ENCODE measurements around the gene ARHGAP26. TPM values are rescaled to one million over a fixed set of nuclear protein-coding genes. Genes with fewer than 3 reads are reported as not detected.

ARHGAP26 gene
- total RNA-seq, 4 donors from 2014 or later, result 11.1 to 36.1 (median 21.8) TPM

DNA sequence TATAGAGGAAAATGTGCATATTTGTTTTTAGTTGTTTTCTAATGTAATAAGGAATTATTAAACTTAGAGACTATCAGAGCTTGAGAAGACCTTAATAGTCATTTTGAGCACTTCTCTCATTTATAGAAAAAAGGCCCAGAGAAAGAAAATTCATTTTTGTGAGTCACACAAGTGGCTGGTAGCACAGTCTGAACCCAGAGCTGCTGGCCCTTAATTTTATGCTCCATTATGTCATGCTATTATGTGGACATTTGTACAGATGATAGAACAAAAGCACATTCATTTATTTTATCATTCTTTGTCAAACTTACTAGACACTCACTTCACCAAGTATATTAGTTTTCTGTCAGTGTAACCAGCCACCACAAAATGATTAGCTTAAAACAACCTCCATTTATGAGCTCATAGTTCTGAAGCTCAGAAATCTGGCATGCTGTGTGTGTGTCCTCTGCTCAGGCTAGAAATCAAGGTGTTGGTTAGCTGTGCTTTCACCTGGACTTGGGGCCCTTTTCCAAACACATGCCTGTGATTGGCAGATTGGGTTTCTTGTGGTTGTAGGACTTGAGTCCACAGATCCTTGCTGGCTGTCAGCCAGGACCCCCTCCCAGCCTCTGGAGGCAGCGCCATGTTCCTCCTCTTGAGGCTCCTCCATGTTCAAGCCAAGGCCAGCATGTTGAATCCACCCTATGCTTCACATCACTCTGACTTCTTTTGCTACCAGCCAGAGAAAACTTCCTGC is 188.9 kb downstream of the ARHGAP26 start:
- Histone ChIP-seq H3K9me3 (no peaks in the 10 kb centered on the region), H3K4me3 (no peak overlapping the region), H3K27ac (no peak overlapping the region), H3K4me1 (no peaks in the 10 kb centered on the region), H3K36me3 (no peaks in the 10 kb centered on the region), H3K27me3 (no peaks in the 10 kb centered on the region)
- 100% methylated on average over 1 of the region's 1 CpG for WGBS
- TF ChIP-seq POLR2AphosphoS5 (IDR thresholded peaks at IDR 0.05) (no peak), POLR2A (IDR thresholded peaks at IDR 0.05) (no peak), EP300 (IDR thresholded peaks at IDR 0.05) (no peak)
- TF ChIP-seq, protein P1, sequence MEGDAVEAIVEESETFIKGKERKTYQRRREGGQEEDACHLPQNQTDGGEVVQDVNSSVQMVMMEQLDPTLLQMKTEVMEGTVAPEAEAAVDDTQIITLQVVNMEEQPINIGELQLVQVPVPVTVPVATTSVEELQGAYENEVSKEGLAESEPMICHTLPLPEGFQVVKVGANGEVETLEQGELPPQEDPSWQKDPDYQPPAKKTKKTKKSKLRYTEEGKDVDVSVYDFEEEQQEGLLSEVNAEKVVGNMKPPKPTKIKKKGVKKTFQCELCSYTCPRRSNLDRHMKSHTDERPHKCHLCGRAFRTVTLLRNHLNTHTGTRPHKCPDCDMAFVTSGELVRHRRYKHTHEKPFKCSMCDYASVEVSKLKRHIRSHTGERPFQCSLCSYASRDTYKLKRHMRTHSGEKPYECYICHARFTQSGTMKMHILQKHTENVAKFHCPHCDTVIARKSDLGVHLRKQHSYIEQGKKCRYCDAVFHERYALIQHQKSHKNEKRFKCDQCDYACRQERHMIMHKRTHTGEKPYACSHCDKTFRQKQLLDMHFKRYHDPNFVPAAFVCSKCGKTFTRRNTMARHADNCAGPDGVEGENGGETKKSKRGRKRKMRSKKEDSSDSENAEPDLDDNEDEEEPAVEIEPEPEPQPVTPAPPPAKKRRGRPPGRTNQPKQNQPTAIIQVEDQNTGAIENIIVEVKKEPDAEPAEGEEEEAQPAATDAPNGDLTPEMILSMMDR (IDR thresholded peaks at IDR 0.05), result no peak
- DNase-seq (ENCODE audit: low spot score in 2 of 2), result no peak

GRCh38 chr5:142959683-142960657 is 189.8 kb downstream of the ARHGAP26 start:
- no peak overlapping the region for H3K27ac ChIP-seq
- H3K36me3 ChIP-seq, result no peaks in the 10 kb centered on the region
- no peaks in the 10 kb centered on the region for H3K9me3 ChIP-seq
- no peak for DNase-seq (ENCODE audit: low spot score in 2 of 2)
- no peak overlapping the region for H3K4me3 ChIP-seq
- no peaks in the 10 kb centered on the region for H3K4me1 ChIP-seq
- 93% methylated on average over 4 of the region's 4 CpGs for WGBS
- no peaks in the 10 kb centered on the region for H3K27me3 ChIP-seq
- TF ChIP-seq POLR2AphosphoS5 (IDR thresholded peaks at IDR 0.05), result no peak
- TF ChIP-seq, protein P1 (IDR thresholded peaks at IDR 0.05), result no peak
- no peak for TF ChIP-seq POLR2A (IDR thresholded peaks at IDR 0.05)
- TF ChIP-seq EP300 (IDR thresholded peaks at IDR 0.05), result no peak

DNA sequence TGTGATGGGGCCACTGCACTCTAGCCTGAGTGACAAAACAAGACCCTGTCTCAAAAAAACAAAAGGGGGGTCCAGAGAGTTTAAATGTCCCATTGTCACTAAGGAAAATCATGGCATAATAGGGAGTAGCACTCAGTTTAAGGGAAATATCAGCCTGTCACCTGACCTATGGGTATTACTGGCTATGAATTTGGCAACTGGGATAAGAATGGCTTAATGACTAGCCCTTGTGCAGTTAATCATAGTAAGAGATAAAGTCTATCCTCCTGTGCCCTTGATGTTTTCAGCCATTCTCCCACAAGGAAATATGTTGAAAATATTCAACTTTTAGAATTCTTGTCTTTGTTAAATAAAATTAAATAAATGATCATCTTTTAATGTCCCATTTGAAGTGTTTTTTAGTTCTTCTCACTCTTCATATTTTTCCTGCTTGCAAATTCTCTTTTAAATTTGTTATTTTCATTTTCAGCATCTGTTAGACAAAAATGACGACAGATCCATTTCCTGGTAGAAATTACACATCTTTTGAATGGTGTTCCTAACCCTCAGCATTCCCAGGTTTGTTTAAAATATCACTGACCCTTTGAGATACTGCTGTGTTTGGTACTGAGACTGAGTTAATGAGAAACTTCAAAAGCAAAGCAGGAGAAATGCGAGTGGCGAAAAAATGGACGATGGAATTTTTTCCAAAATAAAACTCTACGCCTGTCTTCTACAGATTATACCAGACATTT is 191.4 kb downstream of the ARHGAP26 start:
- TF ChIP-seq POLR2A (IDR thresholded peaks at IDR 0.05) (no peak), POLR2AphosphoS5 (IDR thresholded peaks at IDR 0.05) (no peak), EP300 (IDR thresholded peaks at IDR 0.05) (no peak)
- TF ChIP-seq, protein P1 (IDR thresholded peaks at IDR 0.05), result no peak
- no peak for DNase-seq (ENCODE audit: low spot score in 2 of 2)
- H3K27me3 ChIP-seq, result no peaks in the 10 kb centered on the region
- no peaks in the 10 kb centered on the region for H3K4me1 ChIP-seq
- no peaks in the 10 kb centered on the region for H3K9me3 ChIP-seq
- no peaks in the 10 kb centered on the region for H3K36me3 ChIP-seq
- 92% methylated on average over 5 of the region's 5 CpGs for WGBS
- no peak overlapping the region for H3K27ac ChIP-seq
- no peak overlapping the region for H3K4me3 ChIP-seq

- H3K9me3 ChIP-seq, result no peaks in the 10 kb centered on the region
- no peaks in the 10 kb centered on the region for H3K27me3 ChIP-seq
- H3K36me3 ChIP-seq, result no peaks in the 10 kb centered on the region
- no peaks in the 10 kb centered on the region for H3K4me1 ChIP-seq
- no peak overlapping the region for H3K4me3 ChIP-seq
- DNase-seq (ENCODE audit: low spot score in 2 of 2), result no peak
- TF ChIP-seq POLR2AphosphoS5 (IDR thresholded peaks at IDR 0.05) (no peak), EP300 (IDR thresholded peaks at IDR 0.05) (no peak), POLR2A (IDR thresholded peaks at IDR 0.05) (no peak)
- TF ChIP-seq, protein P1 (IDR thresholded peaks at IDR 0.05), result no peak
- no peak overlapping the region for H3K27ac ChIP-seq
- 91% methylated on average over 1 of the region's 1 CpG for WGBS
Observed at GRCh38 chr5:142962174-142962533, 192.0 kb downstream of the ARHGAP26 start.
